Esophagus squamous epithelium (tissue), 4 donors: Measurements from ENCODE around the gene CD200.

Experiments used
- POLR2A ChIP-seq, 4 donors: fragments of 450-650 bp; IDR thresholded peaks; one replicate each; pipeline ENCODE4 v1.6.1; 2017; ENCODE audit warnings: antibody characterized with exemption in 4 of 4, mild to moderate bottlenecking in 4 of 4, moderate library complexity in 3 of 4
- TF ChIP-seq, protein P1 (sequence below), 6 experiments: fragments of 450-650 bp in 4 of 6; fragments of 200-600 bp in 2 of 6; sonication (generic) in 2 of 6; IDR thresholded peaks; one replicate each; pipeline ENCODE4 v1.5.1; 2016 to 2019; ENCODE audit warnings: antibody characterized with exemption in 6 of 6, mild to moderate bottlenecking in 4 of 6, moderate library complexity in 4 of 6

DNA sequence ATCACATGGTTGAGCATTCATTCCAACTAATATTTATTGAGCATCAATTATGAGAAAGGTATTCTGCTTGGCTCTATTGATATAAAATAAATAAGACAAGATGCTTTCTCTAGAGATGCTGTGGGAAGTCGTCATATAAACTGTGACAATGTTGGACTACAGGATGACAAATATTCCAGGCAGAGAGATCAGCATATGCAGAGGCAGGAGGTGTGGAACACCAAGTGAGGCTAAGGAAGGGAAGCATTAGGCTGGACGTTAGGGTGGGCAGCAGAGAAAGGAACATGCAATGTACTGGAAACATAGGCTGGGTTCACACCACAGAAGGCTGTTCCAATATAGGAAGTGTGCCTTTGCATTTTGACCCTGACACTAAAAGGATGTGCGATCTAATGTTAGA is 38.6 kb downstream of the CD200 start:
- TF ChIP-seq, protein P1, sequence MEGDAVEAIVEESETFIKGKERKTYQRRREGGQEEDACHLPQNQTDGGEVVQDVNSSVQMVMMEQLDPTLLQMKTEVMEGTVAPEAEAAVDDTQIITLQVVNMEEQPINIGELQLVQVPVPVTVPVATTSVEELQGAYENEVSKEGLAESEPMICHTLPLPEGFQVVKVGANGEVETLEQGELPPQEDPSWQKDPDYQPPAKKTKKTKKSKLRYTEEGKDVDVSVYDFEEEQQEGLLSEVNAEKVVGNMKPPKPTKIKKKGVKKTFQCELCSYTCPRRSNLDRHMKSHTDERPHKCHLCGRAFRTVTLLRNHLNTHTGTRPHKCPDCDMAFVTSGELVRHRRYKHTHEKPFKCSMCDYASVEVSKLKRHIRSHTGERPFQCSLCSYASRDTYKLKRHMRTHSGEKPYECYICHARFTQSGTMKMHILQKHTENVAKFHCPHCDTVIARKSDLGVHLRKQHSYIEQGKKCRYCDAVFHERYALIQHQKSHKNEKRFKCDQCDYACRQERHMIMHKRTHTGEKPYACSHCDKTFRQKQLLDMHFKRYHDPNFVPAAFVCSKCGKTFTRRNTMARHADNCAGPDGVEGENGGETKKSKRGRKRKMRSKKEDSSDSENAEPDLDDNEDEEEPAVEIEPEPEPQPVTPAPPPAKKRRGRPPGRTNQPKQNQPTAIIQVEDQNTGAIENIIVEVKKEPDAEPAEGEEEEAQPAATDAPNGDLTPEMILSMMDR (IDR thresholded peaks at IDR 0.05), result no peak
- no peak for TF ChIP-seq POLR2A (IDR thresholded peaks at IDR 0.05)
